Left ventricle myocardium inferior (tissue), 1 donor: ENCODE results near the gene NAV1. TPM values are rescaled to one million over a fixed set of nuclear protein-coding genes. Genes with fewer than 3 reads are reported as not detected.

Source experiments
- DNase-seq: peaks from one replicate; pipeline ENCODE4 v3.0.0-alpha.2; 2020
- H3K27ac ChIP-seq: fragments of 200-600 bp; replicated peaks from 2 replicates; pipeline ENCODE4 v1.8.0; 2021
- H3K27me3 ChIP-seq: fragments of 200-600 bp; 2 replicates; pipeline ENCODE4 v1.8.0; 2021; ENCODE audit warnings: low read depth
- H3K36me3 ChIP-seq: fragments of 200-600 bp; 2 replicates; pipeline ENCODE4 v1.8.0; 2021
- H3K4me1 ChIP-seq: fragments of 200-600 bp; 2 replicates; pipeline ENCODE4 v1.8.0; 2021
- H3K4me3 ChIP-seq: fragments of 200-600 bp; 2 replicates; pipeline ENCODE4 v1.8.0; 2021; ENCODE audit warnings: mild to moderate bottlenecking, moderate library complexity
- H3K9me3 ChIP-seq: fragments of 200-600 bp; replicated peaks from 2 replicates; pipeline ENCODE4 v1.8.0; 2021
- CTCF ChIP-seq: fragments of 200-600 bp; IDR thresholded peaks from 2 replicates; pipeline ENCODE4 v1.8.0; 2021; ENCODE audit warnings: antibody characterized with exemption, mild to moderate bottlenecking, borderline replicate concordance
- intact Hi-C: fragments of 100-400 bp; cut with micrococcal nuclease; formaldehyde crosslinking; loops from one replicate; pipeline ENCODE4 v1.11.0; 2022
- total RNA-seq: library from RNA; stranded (reverse); fragmentation: NEBNext Ultra II Directional; extraction: Animal tissue kit (Norgen Biotek cat#: 25700); gene quantifications from one replicate; pipeline ENCODE4 v1.2.1, GENCODE V29; 2021
- donor health status: DM: no; HTN: yes; CAD: no; lungs with severe emphysema.

The NAV1 gene
- total RNA-seq, 1 donor from 2014 or later, result 74.8 TPM

GRCh38 chr1:201525193-201525778 is 13.6 kb upstream of the NAV1 start:
- H3K27ac ChIP-seq, result no peak overlapping the region
- no peak overlapping the region for H3K4me3 ChIP-seq
- no peak for TF ChIP-seq CTCF
- H3K36me3 ChIP-seq, result no peaks in the 10 kb centered on the region
- H3K27me3 ChIP-seq, result no peaks in the 10 kb centered on the region
- no peak for DNase-seq
- peaks cover 11% of the 10 kb centered on the region for H3K9me3 ChIP-seq
- intact Hi-C loops, result no loop called here
- no peaks in the 10 kb centered on the region for H3K4me1 ChIP-seq

GRCh38 chr1:201527879-201528278 is 11.0 kb upstream of the NAV1 start:
- Histone ChIP-seq H3K27me3 (no peaks in the 10 kb centered on the region), H3K36me3 (no peaks in the 10 kb centered on the region), H3K4me1 (peaks cover 22% of the 10 kb centered on the region), H3K27ac (no peak overlapping the region), H3K4me3 (no peak overlapping the region), H3K9me3 (peaks cover 11% of the 10 kb centered on the region)
- no peak for TF ChIP-seq CTCF
- no peak for DNase-seq
- intact Hi-C loops, result no loop called here

GRCh38 chr1:201528631-201529252 is 10.2 kb upstream of the NAV1 start:
- peaks cover 23% of the 10 kb centered on the region for H3K4me1 ChIP-seq
- intact Hi-C loops, result no loop called here
- H3K27me3 ChIP-seq, result no peaks in the 10 kb centered on the region
- no peak for TF ChIP-seq CTCF
- no peaks in the 10 kb centered on the region for H3K36me3 ChIP-seq
- H3K9me3 ChIP-seq, result peaks cover 7% of the 10 kb centered on the region
- H3K27ac ChIP-seq, result no peak overlapping the region
- H3K4me3 ChIP-seq, result no peak overlapping the region
- DNase-seq, result no peak

- H3K4me1 ChIP-seq, result peaks cover 30% of the 10 kb centered on the region
- no peaks in the 10 kb centered on the region for H3K36me3 ChIP-seq
Observed at GRCh38 chr1:201530741-201531531, 8.0 kb upstream of the NAV1 start.

More at GRCh38 chr1:201530741-201531531, 8.0 kb upstream of the NAV1 start:
- DNase-seq, result peak; percentile 90
- Histone ChIP-seq H3K27me3 (no peaks in the 10 kb centered on the region), H3K9me3 (no peaks in the 10 kb centered on the region), H3K4me3 (no peak overlapping the region), H3K27ac (peak overlapping the region; percentile 76)
- TF ChIP-seq CTCF, result peak; percentile 89
- intact Hi-C loops, result no loop called here
